CD4-positive, alpha-beta T cell treated with Interleukin-15 for 4 hours (primary cell): Measurements from ENCODE around the gene COX5B.
"Not testable (repeated sequence)": the region's sequence is repeated elsewhere in the genome, so short reads cannot be mapped to it uniquely, and the experiment has no call there.

Experiments
- DNase-seq: peaks from one replicate; pipeline ENCODE4 v3.0.0-alpha.2; 2020; ENCODE audit warnings: low spot score

The COX5B gene

GRCh38 chr2:97645695-97646629, at the start of gene COX5B:
Gene COX5B (plus strand): TSS chr2:97646062. CDS start chr2:97646087, 25 bp downstream.
- peak; percentile 98 for DNase-seq

GRCh38 chr2:97596180-97596579, 49.7 kb upstream of the COX5B start:
- not testable (repeated sequence) for DNase-seq

DNA sequence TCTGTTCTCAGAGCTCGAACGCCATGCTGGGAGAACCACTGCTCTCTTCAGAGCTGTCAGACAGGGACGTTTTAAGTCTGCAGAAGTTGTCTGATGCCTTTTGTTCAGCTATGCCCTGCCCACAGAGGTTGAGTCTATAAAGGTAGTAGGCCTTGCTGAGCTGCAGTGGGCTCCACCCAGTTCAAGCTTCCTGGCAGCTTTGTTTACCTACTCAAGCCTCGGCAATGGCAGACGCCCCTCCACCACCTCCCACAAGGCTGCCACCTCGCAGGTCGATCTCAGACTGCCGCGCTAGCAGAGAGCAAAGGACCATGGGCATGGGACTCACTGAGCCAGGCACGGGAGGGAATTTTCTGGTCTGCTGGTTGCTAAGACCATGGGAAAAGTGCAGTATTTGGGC, 44.3 kb upstream of the COX5B start:
- DNase-seq = not testable (repeated sequence)

DNA sequence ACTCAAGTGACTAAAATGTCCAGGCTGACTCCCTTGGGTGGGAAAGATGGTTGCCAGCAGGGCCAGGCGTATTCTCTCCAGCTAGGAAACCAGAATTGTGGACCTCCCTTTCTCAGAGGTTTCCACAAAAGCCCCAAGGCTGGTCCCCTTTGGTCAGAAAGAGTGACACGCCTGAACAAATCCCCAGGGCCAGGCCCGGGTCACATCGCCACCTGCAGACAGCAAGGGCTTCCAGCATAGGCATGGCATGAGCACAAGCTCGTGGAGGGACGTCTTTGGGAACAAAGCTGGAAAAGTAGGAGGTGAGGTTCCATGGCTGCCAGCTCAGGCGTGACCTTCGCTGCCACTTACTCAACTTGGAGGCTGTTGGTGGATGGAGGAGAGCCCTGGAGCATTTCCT, 40.8 kb upstream of the COX5B start:
- not testable (repeated sequence) for DNase-seq

GRCh38 chr2:97605524-97606339, 40.1 kb upstream of the COX5B start:
- DNase-seq = not testable (repeated sequence)

DNA sequence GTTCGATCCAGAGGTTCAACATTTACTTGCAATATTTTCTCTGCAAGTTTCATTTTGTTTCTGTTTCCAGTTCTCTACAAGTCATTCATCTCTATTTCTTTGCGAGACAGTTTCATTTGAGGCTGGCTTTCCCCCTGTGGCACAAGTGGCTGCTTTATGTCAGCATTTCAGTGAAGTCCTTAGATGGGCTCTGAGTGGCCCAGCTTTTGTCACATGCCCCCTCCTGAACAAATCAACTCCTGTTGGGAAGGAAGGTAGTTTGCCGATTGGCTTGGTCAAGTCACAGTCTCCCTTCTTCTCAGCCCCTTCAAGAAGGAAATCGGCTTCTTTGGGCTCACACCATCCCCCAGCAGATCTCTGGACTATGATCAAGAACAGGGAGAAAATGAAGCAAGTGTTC, 37.1 kb upstream of the COX5B start:
- DNase-seq = not testable (repeated sequence)

- not testable (repeated sequence) for DNase-seq
Observed at GRCh38 chr2:97611895-97612294, 34.0 kb upstream of the COX5B start.

DNA sequence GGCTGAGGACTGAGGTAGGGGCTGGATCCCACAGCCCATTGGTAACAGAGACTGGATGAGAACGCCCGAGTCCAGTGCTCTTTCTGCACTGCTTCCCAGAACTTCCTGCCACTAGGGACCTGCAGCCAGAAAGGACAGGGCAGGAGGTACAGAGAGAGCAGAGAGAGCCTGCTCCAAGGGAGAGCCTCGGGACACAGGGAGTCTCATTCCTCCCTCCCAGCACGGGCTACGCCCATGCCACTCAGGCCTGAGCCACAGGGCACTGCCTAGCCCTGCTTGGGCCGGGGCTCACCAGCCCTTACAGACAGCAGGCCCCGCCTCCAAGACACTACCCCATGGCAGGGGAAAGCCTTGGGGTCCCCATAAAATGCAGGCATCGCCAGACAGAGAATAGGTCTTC, 30.1 kb upstream of the COX5B start:
- not testable (repeated sequence) for DNase-seq

- no peak for DNase-seq
Observed at GRCh38 chr2:97617911-97618310, 28.0 kb upstream of the COX5B start.

DNA sequence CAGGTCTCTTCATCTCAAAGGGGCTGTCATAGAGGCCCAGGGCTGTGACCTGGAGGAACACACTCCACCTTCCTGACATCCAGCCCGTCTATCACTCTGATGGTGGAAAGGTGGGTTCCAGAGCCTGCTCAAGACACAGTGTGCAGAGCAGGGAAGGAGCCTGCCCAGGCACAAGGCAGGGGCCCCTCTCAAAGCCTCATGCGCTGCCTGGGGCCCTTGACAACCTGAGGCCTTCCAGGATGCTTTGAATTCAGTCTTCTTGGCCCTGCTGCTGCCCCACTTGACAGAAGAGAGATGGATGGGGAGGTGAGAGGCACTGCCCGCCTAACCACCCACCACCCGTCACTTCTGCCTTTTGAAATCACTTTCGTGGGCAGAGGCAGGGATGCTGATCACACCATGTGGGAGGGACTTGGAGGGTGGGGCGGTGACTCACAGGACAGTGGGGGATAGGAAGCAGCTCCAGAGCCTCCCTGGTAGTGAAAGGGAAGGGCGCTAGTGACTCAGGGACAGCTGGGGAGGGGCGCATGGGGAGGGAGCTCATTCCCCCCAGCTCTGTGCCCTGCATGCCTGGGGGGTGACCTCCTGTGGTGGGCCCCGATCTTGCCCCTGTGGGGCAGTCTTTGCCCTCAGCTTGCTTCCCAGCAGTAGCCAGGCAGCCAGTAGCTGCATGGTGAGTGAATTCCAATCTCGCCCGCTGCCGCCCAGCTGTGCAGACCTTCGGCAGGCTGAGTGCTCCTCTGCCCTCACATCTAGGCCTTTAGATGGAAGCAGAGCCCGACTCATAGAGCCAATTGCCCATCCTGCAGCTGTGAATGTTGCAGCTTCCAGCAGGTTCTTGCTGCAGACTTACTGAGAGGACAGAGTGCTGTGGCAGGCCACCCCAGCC, 26.7 kb upstream of the COX5B start:
- DNase-seq = not testable (repeated sequence)

- not testable (repeated sequence) for DNase-seq
Observed at GRCh38 chr2:97620492-97620891, 25.4 kb upstream of the COX5B start.

DNA sequence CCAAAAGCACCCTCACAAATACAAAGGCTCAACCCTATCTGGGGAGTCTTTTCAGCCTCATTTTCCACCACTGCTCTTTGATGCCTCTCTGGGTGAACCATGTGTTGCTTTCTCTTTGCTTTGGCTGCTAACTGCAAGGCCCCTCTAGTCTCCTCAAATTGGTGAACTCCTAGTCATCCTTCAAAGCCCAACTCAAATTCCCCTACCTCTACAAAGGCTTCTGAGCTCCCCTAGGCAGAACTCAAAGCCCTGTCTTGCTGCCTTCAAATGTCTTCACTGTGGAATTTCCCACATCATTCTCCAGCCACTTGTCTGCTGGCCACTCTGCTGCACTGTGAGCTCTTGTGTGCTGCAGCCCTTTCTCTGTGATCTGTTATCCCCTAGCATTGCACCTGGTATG, 22.9 kb upstream of the COX5B start:
- not testable (repeated sequence) for DNase-seq

DNA sequence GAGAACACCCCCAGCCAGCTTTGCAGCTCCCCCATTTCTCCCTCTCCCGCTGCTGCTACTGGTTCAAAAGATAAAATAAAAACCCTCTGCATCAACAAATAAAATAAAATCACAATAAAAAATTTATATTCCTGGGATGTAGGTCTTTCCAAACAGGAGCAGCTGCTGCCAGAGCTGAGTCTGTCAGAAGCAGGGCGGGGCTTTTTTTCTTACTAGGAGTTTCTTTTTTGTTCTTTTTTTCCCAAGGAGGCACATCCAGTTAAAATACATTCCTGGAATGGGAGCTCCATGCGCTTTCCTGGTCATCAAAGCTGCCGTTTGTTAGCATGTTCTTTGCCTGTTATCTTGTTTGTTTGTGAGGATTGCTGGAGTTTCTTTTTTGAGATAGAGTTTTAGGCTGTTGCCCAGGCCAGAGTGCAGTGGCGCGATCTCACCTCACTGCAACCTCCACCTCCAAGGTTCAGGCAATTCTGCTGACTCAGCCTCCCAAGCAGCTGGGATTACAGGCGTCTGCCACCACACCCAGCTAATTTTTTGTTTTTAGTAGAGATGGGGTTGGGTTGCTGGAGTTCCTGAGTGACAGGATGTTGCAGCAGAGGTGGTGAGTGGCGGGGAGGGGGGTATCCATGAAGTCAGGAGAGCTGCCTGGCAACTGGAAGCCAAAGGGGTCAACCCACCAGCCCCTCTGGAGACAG, 20.4 kb upstream of the COX5B start:
- DNase-seq = not testable (repeated sequence)

- not testable (repeated sequence) for DNase-seq
Observed at GRCh38 chr2:97626049-97626430, 19.8 kb upstream of the COX5B start.

- DNase-seq = no peak
Observed at GRCh38 chr2:97644023-97644717, 1.7 kb upstream of the COX5B start.

DNA sequence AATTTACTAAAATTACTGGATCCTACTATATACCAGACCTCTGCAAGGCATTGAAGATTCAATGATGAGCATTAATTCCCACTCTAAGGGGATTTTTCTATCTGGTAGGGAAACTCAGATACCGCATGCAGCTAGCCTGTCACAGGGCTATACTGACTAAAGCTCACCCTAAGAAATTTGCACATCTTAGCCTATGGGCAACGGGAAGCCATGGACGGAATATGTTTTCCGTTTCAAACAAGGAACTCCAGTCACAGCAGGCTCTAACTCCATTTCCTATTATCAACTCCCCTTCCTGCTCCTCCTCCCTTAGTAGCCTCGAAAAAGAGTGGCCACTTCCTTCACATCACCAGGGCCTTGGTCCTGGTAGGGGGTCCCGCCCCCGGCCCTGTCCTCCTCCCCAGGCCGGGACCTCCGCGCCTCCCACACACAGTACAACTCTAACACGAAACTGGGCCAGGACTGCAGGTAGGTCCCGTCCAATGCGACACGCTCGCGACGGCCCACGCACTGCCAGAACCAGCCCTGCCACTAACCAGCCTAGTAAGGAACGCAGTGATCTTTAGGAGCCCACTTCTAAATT, 659 bp upstream of the COX5B start:
- no peak for DNase-seq

DNA sequence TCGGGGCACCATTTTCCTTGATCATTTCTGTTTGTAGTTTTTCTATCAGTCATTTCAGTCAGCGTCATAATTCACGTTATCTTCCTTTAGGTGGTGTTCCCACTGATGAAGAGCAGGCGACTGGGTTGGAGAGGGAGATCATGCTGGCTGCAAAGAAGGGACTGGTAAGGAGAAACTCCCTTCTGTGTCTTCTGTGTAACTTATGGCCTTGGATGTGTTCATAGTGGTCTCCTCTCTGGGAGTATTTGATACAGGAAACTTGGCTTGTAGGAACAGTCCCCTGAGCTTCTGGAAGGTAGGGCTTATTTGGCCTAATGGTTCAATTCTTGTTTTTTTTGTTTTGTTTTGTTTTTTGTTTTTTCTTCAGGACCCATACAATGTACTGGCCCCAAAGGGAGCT, 1.1 kb downstream of the COX5B start:
- DNase-seq = no peak

DNA sequence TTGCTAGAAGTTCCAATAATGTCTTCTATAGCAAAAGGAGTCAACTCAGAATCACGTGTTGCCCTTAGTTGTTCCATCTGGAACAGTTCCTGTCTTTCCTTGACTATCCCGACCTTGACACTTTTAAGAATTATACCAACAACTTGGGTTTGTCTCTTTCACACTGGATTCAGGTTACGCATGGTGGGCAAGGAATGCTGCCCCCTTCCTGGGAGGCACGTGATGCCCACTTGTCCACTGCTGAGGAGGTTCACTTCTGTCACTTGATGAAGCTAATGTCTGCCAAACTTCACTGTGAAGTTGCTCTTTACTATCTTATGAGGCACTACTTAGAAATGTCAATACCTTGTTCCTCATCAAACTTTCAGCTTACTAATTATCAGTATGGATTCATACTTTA, 5.3 kb downstream of the COX5B start:
- no peak for DNase-seq

- DNase-seq = no peak
Observed at GRCh38 chr2:97653473-97653872, 7.6 kb downstream of the COX5B start.

DNA sequence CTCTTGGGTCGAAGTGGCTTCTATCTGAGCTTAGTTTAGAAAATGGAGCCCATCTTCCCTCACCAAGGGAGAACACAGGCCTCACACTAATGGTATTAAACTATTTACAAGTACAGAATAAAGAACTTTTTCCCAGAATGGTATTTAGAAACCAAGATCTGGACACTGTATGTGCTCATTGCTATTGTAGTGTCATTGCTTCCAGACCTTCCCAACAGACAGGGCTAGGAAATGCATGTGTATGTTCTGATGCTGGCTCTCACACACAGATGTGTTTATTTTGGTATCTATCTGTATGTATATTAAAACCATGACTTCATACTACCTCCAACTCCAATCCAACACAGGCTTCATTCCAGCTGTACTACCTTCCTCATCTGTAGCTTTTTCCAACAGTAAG, 8.0 kb downstream of the COX5B start:
- DNase-seq = no peak
